Measurements from ENCODE around the gene GAD1.
A peak's percentile ranks its signal among the peaks of the same experiment; 100 is the strongest.

GAD1 gene

GRCh38 chr2:170816504-170817092 is at the start of gene GAD1:
Gene GAD1, plus strand, starts transcription at chr2:170816887. Its CDS starts 1,705 bp downstream, at chr2:170818592.
- Histone ChIP-seq H3K9ac (peak within 1 kb of the TSS; percentile 23), H3K9me3 (ENCODE audit: control insufficient read depth, low read length) (no peaks in the 10 kb centered on the region), H3K27ac (peak within 1 kb of the TSS; percentile 74), H3K4me1 (peaks cover 5% of the 10 kb centered on the region), H3K79me2 (peaks cover 6% of the 10 kb centered on the region), H3K4me3 (ENCODE audit: low read depth, low read length) (peak within 1 kb of the TSS; percentile 91), H3K36me3 (ENCODE audit: control insufficient read depth, insufficient read depth, low read length) (no peaks in the 10 kb centered on the region), H3K27me3 (ENCODE audit: control insufficient read depth, insufficient read depth, low read length) (no peaks in the 10 kb centered on the region), H2AFZ (peak within 1 kb of the TSS; percentile 90), H3K4me2 (ENCODE audit: low read length) (peak within 1 kb of the TSS; percentile 81)
- TF ChIP-seq CTCF (IDR thresholded peaks at IDR 0.05), result no peak

GRCh38 chr2:170770008-170770605 is 46.6 kb upstream of the GAD1 start, which contains the start of gene ERICH2:
Gene ERICH2, plus strand, starts transcription at chr2:170770378. Its CDS starts 304 bp downstream, at chr2:170770682.
- H3K27me3 ChIP-seq (ENCODE audit: control insufficient read depth, insufficient read depth, low read length), result no peaks in the 10 kb centered on the region
- peak within 1 kb of the TSS; percentile 88 for H3K9ac ChIP-seq
- peak within 1 kb of the TSS; percentile 98 for H3K4me2 ChIP-seq (ENCODE audit: low read length)
- H3K27ac ChIP-seq, result peak within 1 kb of the TSS; percentile 89
- H2AFZ ChIP-seq, result peak within 1 kb of the TSS; percentile 98
- no peaks in the 10 kb centered on the region for H3K9me3 ChIP-seq (ENCODE audit: control insufficient read depth, low read length)
- no peaks in the 10 kb centered on the region for H3K36me3 ChIP-seq (ENCODE audit: control insufficient read depth, insufficient read depth, low read length)
- H3K79me2 ChIP-seq, result no peaks in the 10 kb centered on the region
- H3K4me3 ChIP-seq (ENCODE audit: low read depth, low read length), result peak within 1 kb of the TSS; percentile 99
- H3K4me1 ChIP-seq, result no peaks in the 10 kb centered on the region
- TF ChIP-seq CTCF (IDR thresholded peaks at IDR 0.05), result peak; percentile 22

GRCh38 chr2:170770606-170771420 is 45.9 kb upstream of the GAD1 start:
- Histone ChIP-seq H3K36me3 (ENCODE audit: control insufficient read depth, insufficient read depth, low read length) (no peaks in the 10 kb centered on the region), H3K79me2 (no peaks in the 10 kb centered on the region), H2AFZ (peak overlapping the region; percentile 98), H3K27ac (peak overlapping the region; percentile 89), H3K4me2 (ENCODE audit: low read length) (peak overlapping the region; percentile 98), H3K9me3 (ENCODE audit: control insufficient read depth, low read length) (no peaks in the 10 kb centered on the region), H3K4me3 (ENCODE audit: low read depth, low read length) (peak overlapping the region; percentile 99), H3K4me1 (no peaks in the 10 kb centered on the region), H3K9ac (peak overlapping the region; percentile 88), H3K27me3 (ENCODE audit: control insufficient read depth, insufficient read depth, low read length) (no peaks in the 10 kb centered on the region)
- no peak for TF ChIP-seq CTCF (IDR thresholded peaks at IDR 0.05)

GRCh38 chr2:170771421-170771937 is 45.2 kb upstream of the GAD1 start:
- Histone ChIP-seq H3K4me2 (ENCODE audit: low read length) (peak overlapping the region; percentile 77), H3K9ac (no peak overlapping the region)
- TF ChIP-seq CTCF (IDR thresholded peaks at IDR 0.05), result peak; percentile 13

More at GRCh38 chr2:170771421-170771937, 45.2 kb upstream of the GAD1 start:
- H3K4me3 ChIP-seq (ENCODE audit: low read depth, low read length), result peak overlapping the region; percentile 73
- H2AFZ ChIP-seq, result peak overlapping the region; percentile 96
- no peaks in the 10 kb centered on the region for H3K36me3 ChIP-seq (ENCODE audit: control insufficient read depth, insufficient read depth, low read length)
- peak overlapping the region; percentile 81 for H3K27ac ChIP-seq
- no peaks in the 10 kb centered on the region for H3K79me2 ChIP-seq
- no peaks in the 10 kb centered on the region for H3K9me3 ChIP-seq (ENCODE audit: control insufficient read depth, low read length)
- H3K4me1 ChIP-seq, result no peaks in the 10 kb centered on the region
- no peaks in the 10 kb centered on the region for H3K27me3 ChIP-seq (ENCODE audit: control insufficient read depth, insufficient read depth, low read length)
